Activated T-cell treated with anti-CD3 and anti-CD28 coated beads, Interleukin-2, amount 50 U/mL, for 24 hours (primary cell): ENCODE data around the gene GRIA4.

Experiments
- DNase-seq: peaks from one replicate; pipeline ENCODE4 v3.0.0-alpha.2; 2020
- H3K27ac Mint-ChIP-seq: 2 replicates; pipeline ENCODE4 v1.8.0; 2020; ENCODE audit warnings: mild to moderate bottlenecking, mixed read lengths
- H3K27me3 Mint-ChIP-seq: 2 replicates; pipeline ENCODE4 v1.8.0; 2020; ENCODE audit warnings: mixed read lengths
- H3K36me3 Mint-ChIP-seq: 2 replicates; pipeline ENCODE4 v1.8.0; 2020; ENCODE audit warnings: low read depth, mixed read lengths
- H3K4me1 Mint-ChIP-seq: 2 replicates; pipeline ENCODE4 v1.8.0; 2020; ENCODE audit warnings: low read depth, mixed read lengths
- H3K4me3 Mint-ChIP-seq: 2 replicates; pipeline ENCODE4 v1.8.0; 2020; ENCODE audit warnings: mild to moderate bottlenecking, moderate library complexity, mixed read lengths
- H3K9me3 Mint-ChIP-seq: 2 replicates; pipeline ENCODE4 v1.8.0; 2020; ENCODE audit warnings: mixed read lengths

GRIA4 gene

GRCh38 chr11:105609832-105610781 lies at the start of gene GRIA4:
GRIA4 (plus strand) TSS chr11:105610073; CDS start chr11:105610998, 925 bp downstream.
- H3K36me3 Mint-ChIP-seq: no peaks in the 10 kb centered on the region
- peaks cover 53% of the 10 kb centered on the region for H3K27me3 Mint-ChIP-seq
- no peaks in the 10 kb centered on the region for H3K9me3 Mint-ChIP-seq
- DNase-seq: peak; percentile 31
- H3K27ac Mint-ChIP-seq: no peak within 1 kb of the TSS
- H3K4me3 Mint-ChIP-seq: peak within 1 kb of the TSS; percentile 59
- H3K4me1 Mint-ChIP-seq: peaks cover 25% of the 10 kb centered on the region

- DNase-seq: no peak
- Mint-ChIP-seq H3K4me3 (no peak overlapping the region), H3K4me1 (no peaks in the 10 kb centered on the region), H3K9me3 (no peaks in the 10 kb centered on the region), H3K27ac (no peak overlapping the region), H3K27me3 (no peaks in the 10 kb centered on the region), H3K36me3 (no peaks in the 10 kb centered on the region)
Observed at GRCh38 chr11:105573091-105573490, 36.8 kb upstream of the GRIA4 start.

GRCh38 chr11:105574974-105575373 lies 34.9 kb upstream of the GRIA4 start:
- no peaks in the 10 kb centered on the region for H3K9me3 Mint-ChIP-seq
- no peak overlapping the region for H3K27ac Mint-ChIP-seq
- no peak for DNase-seq
- no peaks in the 10 kb centered on the region for H3K36me3 Mint-ChIP-seq
- no peaks in the 10 kb centered on the region for H3K27me3 Mint-ChIP-seq
- H3K4me1 Mint-ChIP-seq: no peaks in the 10 kb centered on the region
- H3K4me3 Mint-ChIP-seq: no peak overlapping the region

GRCh38 chr11:105577641-105578040 lies 32.2 kb upstream of the GRIA4 start:
- Mint-ChIP-seq H3K9me3 (no peaks in the 10 kb centered on the region), H3K27me3 (no peaks in the 10 kb centered on the region), H3K27ac (no peak overlapping the region), H3K36me3 (no peaks in the 10 kb centered on the region), H3K4me1 (no peaks in the 10 kb centered on the region), H3K4me3 (no peak overlapping the region)
- no peak for DNase-seq

GRCh38 chr11:105579111-105579510 lies 30.8 kb upstream of the GRIA4 start:
- no peaks in the 10 kb centered on the region for H3K27me3 Mint-ChIP-seq
- DNase-seq: no peak
- no peaks in the 10 kb centered on the region for H3K9me3 Mint-ChIP-seq
- no peaks in the 10 kb centered on the region for H3K36me3 Mint-ChIP-seq
- H3K27ac Mint-ChIP-seq: no peak overlapping the region
- H3K4me3 Mint-ChIP-seq: no peak overlapping the region
- H3K4me1 Mint-ChIP-seq: no peaks in the 10 kb centered on the region

- no peak overlapping the region for H3K4me3 Mint-ChIP-seq
- H3K36me3 Mint-ChIP-seq: no peaks in the 10 kb centered on the region
- H3K9me3 Mint-ChIP-seq: no peaks in the 10 kb centered on the region
- H3K27me3 Mint-ChIP-seq: no peaks in the 10 kb centered on the region
- no peak overlapping the region for H3K27ac Mint-ChIP-seq
- DNase-seq: no peak
- no peaks in the 10 kb centered on the region for H3K4me1 Mint-ChIP-seq
Observed at GRCh38 chr11:105582497-105582896, 27.4 kb upstream of the GRIA4 start.

GRCh38 chr11:105588001-105588400 lies 21.9 kb upstream of the GRIA4 start:
- Mint-ChIP-seq H3K27ac (no peak overlapping the region), H3K9me3 (no peaks in the 10 kb centered on the region), H3K36me3 (no peaks in the 10 kb centered on the region), H3K4me1 (no peaks in the 10 kb centered on the region), H3K4me3 (no peak overlapping the region), H3K27me3 (no peaks in the 10 kb centered on the region)
- no peak for DNase-seq

- no peaks in the 10 kb centered on the region for H3K9me3 Mint-ChIP-seq
- no peak overlapping the region for H3K27ac Mint-ChIP-seq
- H3K27me3 Mint-ChIP-seq: no peaks in the 10 kb centered on the region
- no peak for DNase-seq
- no peak overlapping the region for H3K4me3 Mint-ChIP-seq
- no peaks in the 10 kb centered on the region for H3K4me1 Mint-ChIP-seq
- no peaks in the 10 kb centered on the region for H3K36me3 Mint-ChIP-seq
Observed at GRCh38 chr11:105589346-105589745, 20.5 kb upstream of the GRIA4 start.

- no peaks in the 10 kb centered on the region for H3K4me1 Mint-ChIP-seq
- no peak overlapping the region for H3K27ac Mint-ChIP-seq
- H3K4me3 Mint-ChIP-seq: no peak overlapping the region
- DNase-seq: no peak
- no peaks in the 10 kb centered on the region for H3K27me3 Mint-ChIP-seq
- H3K9me3 Mint-ChIP-seq: no peaks in the 10 kb centered on the region
- H3K36me3 Mint-ChIP-seq: no peaks in the 10 kb centered on the region
Observed at GRCh38 chr11:105592035-105592434, 17.8 kb upstream of the GRIA4 start.

- no peaks in the 10 kb centered on the region for H3K27me3 Mint-ChIP-seq
- H3K36me3 Mint-ChIP-seq: no peaks in the 10 kb centered on the region
- H3K4me1 Mint-ChIP-seq: no peaks in the 10 kb centered on the region
- no peak overlapping the region for H3K4me3 Mint-ChIP-seq
- no peak for DNase-seq
- H3K27ac Mint-ChIP-seq: no peak overlapping the region
- no peaks in the 10 kb centered on the region for H3K9me3 Mint-ChIP-seq
Observed at GRCh38 chr11:105598371-105598770, 11.5 kb upstream of the GRIA4 start.

GRCh38 chr11:105603156-105603555 lies 6.7 kb upstream of the GRIA4 start:
- Mint-ChIP-seq H3K27ac (no peak overlapping the region), H3K4me3 (no peak overlapping the region), H3K27me3 (peaks cover 18% of the 10 kb centered on the region)

GRCh38 chr11:105609341-105609781 lies 512 bp upstream of the GRIA4 start:
- H3K4me3 Mint-ChIP-seq: no peak overlapping the region
- H3K36me3 Mint-ChIP-seq: no peaks in the 10 kb centered on the region
- H3K27ac Mint-ChIP-seq: no peak overlapping the region

More at GRCh38 chr11:105603156-105603555, 6.7 kb upstream of the GRIA4 start:
- H3K9me3 Mint-ChIP-seq: no peaks in the 10 kb centered on the region
- no peak for DNase-seq
- no peaks in the 10 kb centered on the region for H3K36me3 Mint-ChIP-seq
- H3K4me1 Mint-ChIP-seq: no peaks in the 10 kb centered on the region

GRCh38 chr11:105610871-105611571 lies 1.1 kb downstream of the GRIA4 start:
- no peaks in the 10 kb centered on the region for H3K36me3 Mint-ChIP-seq
- DNase-seq: no peak
- H3K9me3 Mint-ChIP-seq: no peaks in the 10 kb centered on the region
- peaks cover 25% of the 10 kb centered on the region for H3K4me1 Mint-ChIP-seq
- peaks cover 51% of the 10 kb centered on the region for H3K27me3 Mint-ChIP-seq
- H3K4me3 Mint-ChIP-seq: peak overlapping the region; percentile 59
- no peak overlapping the region for H3K27ac Mint-ChIP-seq

More at GRCh38 chr11:105609341-105609781, 512 bp upstream of the GRIA4 start:
- Mint-ChIP-seq H3K27me3 (peaks cover 58% of the 10 kb centered on the region), H3K9me3 (no peaks in the 10 kb centered on the region), H3K4me1 (peaks cover 25% of the 10 kb centered on the region)
- no peak for DNase-seq

- Mint-ChIP-seq H3K27ac (no peak overlapping the region), H3K4me1 (peaks cover 25% of the 10 kb centered on the region), H3K27me3 (peaks cover 46% of the 10 kb centered on the region), H3K36me3 (no peaks in the 10 kb centered on the region), H3K9me3 (no peaks in the 10 kb centered on the region), H3K4me3 (no peak overlapping the region)
- DNase-seq: no peak
Observed at GRCh38 chr11:105611572-105612441, 1.9 kb downstream of the GRIA4 start.
